H9 (cell line): ENCODE results near the gene RPL26. TPM values are rescaled to one million over a fixed set of nuclear protein-coding genes. Genes with fewer than 3 reads are reported as not detected.

Source experiments
- DNase-seq: peaks from one replicate; pipeline ENCODE4 v3.0.0-alpha.2; 2017
- H2AFZ ChIP-seq: one replicate; pipeline ENCODE4 v1.6.1; 2013; ENCODE audit warnings: mild to moderate bottlenecking, low read length, control low read depth, moderate library complexity
- H2AK5ac ChIP-seq: 2 replicates; pipeline ENCODE4 v1.6.1; 2013; ENCODE audit warnings: low read length, control low read depth, mixed read lengths; ENCODE audit not compliant: insufficient read length
- H2BK120ac ChIP-seq: one replicate; pipeline ENCODE4 v1.6.1; 2013; ENCODE audit warnings: low read depth, mild to moderate bottlenecking, low read length, control low read depth, inconsistent platforms; ENCODE audit not compliant: poor library complexity, severe bottlenecking
- H2BK12ac ChIP-seq: 2 replicates; pipeline ENCODE4 v1.6.1; 2013; ENCODE audit warnings: low read length, control low read depth, mixed read lengths, low read depth; ENCODE audit not compliant: insufficient read length
- H2BK15ac ChIP-seq: 2 replicates; pipeline ENCODE4 v1.6.1; 2013; ENCODE audit warnings: low read depth, low read length, control low read depth
- H2BK20ac ChIP-seq: one replicate; pipeline ENCODE4 v1.6.1; 2013; ENCODE audit warnings: low read depth, mild to moderate bottlenecking, low read length, control low read depth, inconsistent platforms; ENCODE audit not compliant: poor library complexity, severe bottlenecking
- H2BK5ac ChIP-seq: 2 replicates; pipeline ENCODE4 v1.6.1; 2013; ENCODE audit warnings: low read length, control low read depth, mixed read lengths; ENCODE audit not compliant: insufficient read length
- H3K14ac ChIP-seq: 2 replicates; pipeline ENCODE4 v1.6.1; 2013; ENCODE audit warnings: low read length, control low read depth; ENCODE audit not compliant: insufficient read depth
- H3K18ac ChIP-seq: 2 replicates; pipeline ENCODE4 v1.6.1; 2013; ENCODE audit warnings: low read depth, mild to moderate bottlenecking, mixed read lengths, low read length, control low read depth; ENCODE audit not compliant: insufficient read length
- H3K23ac ChIP-seq: 2 replicates; pipeline ENCODE4 v1.6.1; 2013; ENCODE audit warnings: low read length, control low read depth, mixed read lengths, low read depth; ENCODE audit not compliant: insufficient read length
- H3K23me2 ChIP-seq: 2 replicates; pipeline ENCODE4 v1.6.1; 2013; ENCODE audit warnings: low read depth, mild to moderate bottlenecking, mixed read lengths, low read length, control low read depth; ENCODE audit not compliant: insufficient read length, poor library complexity, severe bottlenecking
- H3K27ac ChIP-seq: 2 replicates; pipeline ENCODE4 v1.5.1; 2013; ENCODE audit warnings: low read length, control low read depth, mixed read lengths, low read depth; ENCODE audit not compliant: insufficient read length
- H3K27me3 ChIP-seq: 2 replicates; pipeline ENCODE4 v1.6.1; 2013; ENCODE audit warnings: low read length, control low read depth, inconsistent platforms; ENCODE audit not compliant: insufficient read depth
- H3K4ac ChIP-seq: 2 replicates; pipeline ENCODE4 v1.6.1; 2013; ENCODE audit warnings: low read depth, mild to moderate bottlenecking, control low read depth, inconsistent platforms, low read length, moderate library complexity
- H3K4me1 ChIP-seq: 2 replicates; pipeline ENCODE4 v1.6.1; 2013; ENCODE audit warnings: low read length, control low read depth, inconsistent platforms; ENCODE audit not compliant: insufficient read depth
- H3K4me2 ChIP-seq: 2 replicates; pipeline ENCODE4 v1.6.1; 2013; ENCODE audit warnings: low read length, control low read depth, mixed read lengths; ENCODE audit not compliant: insufficient read length, insufficient read depth
- H3K56ac ChIP-seq: 2 replicates; pipeline ENCODE4 v1.6.1; 2013; ENCODE audit warnings: low read depth, mild to moderate bottlenecking, mixed read lengths, low read length, control low read depth; ENCODE audit not compliant: insufficient read length
- H3K79me1 ChIP-seq: 2 replicates; pipeline ENCODE4 v1.6.1; 2013; ENCODE audit warnings: low read depth, mild to moderate bottlenecking, moderate library complexity, low read length, control low read depth, inconsistent platforms; ENCODE audit not compliant: insufficient read depth, poor library complexity, severe bottlenecking
- H3K79me2 ChIP-seq: 2 replicates; pipeline ENCODE4 v1.6.1; 2013; ENCODE audit warnings: low read length, control low read depth, inconsistent platforms; ENCODE audit not compliant: insufficient read depth
- H3K9ac ChIP-seq: 2 replicates; pipeline ENCODE4 v1.6.1; 2013; ENCODE audit warnings: low read length, control low read depth, mixed read lengths; ENCODE audit not compliant: insufficient read length; ENCODE audit errors: extremely low read depth
- H3K9me3 ChIP-seq: one replicate; pipeline ENCODE4 v1.6.1; 2013; ENCODE audit warnings: low read depth, low read length, inconsistent platforms; ENCODE audit not compliant: control insufficient read depth
- H3T11ph ChIP-seq: one replicate; pipeline ENCODE4 v1.6.1; 2013; ENCODE audit warnings: mild to moderate bottlenecking, low read length, control low read depth, inconsistent platforms
- H4K20me1 ChIP-seq: one replicate; pipeline ENCODE4 v1.6.1; 2013; ENCODE audit not compliant: control insufficient read depth, insufficient read length, insufficient read depth
- H4K5ac ChIP-seq: 2 replicates; pipeline ENCODE4 v1.6.1; 2013; ENCODE audit warnings: low read depth, mild to moderate bottlenecking, mixed read lengths, low read length, control low read depth; ENCODE audit not compliant: insufficient read length
- H4K8ac ChIP-seq: replicated peaks from 2 replicates; pipeline ENCODE4 v1.6.1; 2013; ENCODE audit warnings: low read length, control low read depth, mixed read lengths, low read depth; ENCODE audit not compliant: insufficient read length
- H4K91ac ChIP-seq: 2 replicates; pipeline ENCODE4 v1.6.1; 2013; ENCODE audit warnings: low read depth, mild to moderate bottlenecking, moderate library complexity, mixed read lengths, low read length, control low read depth; ENCODE audit not compliant: insufficient read length
- H3K27ac Mint-ChIP-seq, 3 experiments: 2 replicates in 2 of 3; 3 replicates in 1 of 3; pipeline ENCODE4 v1.8.0; 2020 to 2021; ENCODE audit warnings: mixed read lengths in 3 of 3, mild to moderate bottlenecking in 1 of 3, moderate library complexity in 1 of 3
- H3K27me3 Mint-ChIP-seq: 2 replicates; pipeline ENCODE4 v1.8.0; 2021; ENCODE audit warnings: low read depth, mild to moderate bottlenecking, moderate library complexity, mixed read lengths
- H3K36me3 Mint-ChIP-seq, 3 experiments: 2 replicates in 2 of 3; 3 replicates in 1 of 3; pipeline ENCODE4 v1.8.0; 2020 to 2021; ENCODE audit warnings: low read depth in 3 of 3, mixed read lengths in 3 of 3; ENCODE audit not compliant: insufficient read depth in 1 of 3
- H3K4me1 Mint-ChIP-seq, 2 experiments: 2 replicates each; pipeline ENCODE4 v1.8.0; 2020; ENCODE audit warnings: mixed read lengths in 2 of 2
- H3K4me3 Mint-ChIP-seq, 2 experiments: 2 replicates in 1 of 2; 3 replicates in 1 of 2; pipeline ENCODE4 v1.8.0; 2020 to 2021; ENCODE audit warnings: mild to moderate bottlenecking in 2 of 2, mixed read lengths in 2 of 2, moderate library complexity in 1 of 2
- H3K9me3 Mint-ChIP-seq, 2 experiments: 2 replicates in 1 of 2; 3 replicates in 1 of 2; pipeline ENCODE4 v1.8.0; 2020; ENCODE audit warnings: mild to moderate bottlenecking in 2 of 2, mixed read lengths in 2 of 2, moderate library complexity in 1 of 2
- CTCF ChIP-seq: fragments of 200-600 bp; sonication (generic); conservative IDR thresholded peaks from 3 replicates; pipeline ENCODE4 v1.8.0; 2021; ENCODE audit warnings: antibody characterized with exemption, mild to moderate bottlenecking
- WGBS: extraction: QIAGEN DNeasy Blood & Tissue Kit; methylation state at CpG from one replicate; pipeline ENCODE4 v1.1.7; 2013; ENCODE audit warnings: missing lambda C conversion rate, low lambda C conversion rate, mixed read lengths; ENCODE audit not compliant: insufficient read length; ENCODE audit errors: extremely low coverage; 5-methylcytosine and 5-hydroxymethylcytosine counted together
- total RNA-seq: library from RNA; stranded (reverse); gene quantifications from 2 replicates; pipeline ENCODE4 v1.2.1, GENCODE V29; 2021

Gene RPL26
- total RNA-seq, 1 experiment from 2014 or later, result 2,434 TPM

- no peak overlapping the region for H3T11ph ChIP-seq
- Mint-ChIP-seq H3K4me3 (peak overlapping the region in 1 of 2 experiments; percentile 53; a peak in 1 of 5 replicates), H3K27ac (peak overlapping the region; percentile 14 to 92 (median 91); a peak in 6 of 7 replicates), H3K9me3 (no peaks in the 10 kb centered on the region), H3K36me3 (no peaks in the 10 kb centered on the region; a peak in 1 of 7 replicates), H3K4me1 (peaks cover 19 to 24% of the 10 kb centered on the region in 2 experiments), H3K27me3 (peaks cover 2% of the 10 kb centered on the region; the same call in 1 of the 2 replicates)
- H4K91ac ChIP-seq, result no peak overlapping the region
- H2AK5ac ChIP-seq, result no peak overlapping the region
- no peaks in the 10 kb centered on the region for H3K79me1 ChIP-seq
- H2BK120ac ChIP-seq, result no peak overlapping the region
- DNase-seq, result no peak
- no peak overlapping the region for H3K14ac ChIP-seq
- H3K79me2 ChIP-seq, result no peaks in the 10 kb centered on the region
- peak overlapping the region; percentile 11 for H3K18ac ChIP-seq
- H3K27ac ChIP-seq, result no peak overlapping the region
- no peak overlapping the region for H2BK20ac ChIP-seq
- no peak overlapping the region for H2BK12ac ChIP-seq
- H2BK15ac ChIP-seq, result no peak overlapping the region
- TF ChIP-seq CTCF, result no peak
- H3K56ac ChIP-seq, result no peak overlapping the region
- H3K4me2 ChIP-seq, result no peak overlapping the region
- H4K8ac ChIP-seq, result no peak overlapping the region
- no peaks in the 10 kb centered on the region for H4K20me1 ChIP-seq
- no peaks in the 10 kb centered on the region for H3K27me3 ChIP-seq
- H3K4me1 ChIP-seq, result no peaks in the 10 kb centered on the region; the same call in 1 of the 2 replicates
- H3K23me2 ChIP-seq, result no peaks in the 10 kb centered on the region
- no CpG with 5 or more reads among the region's 11 CpGs for WGBS
- no peak overlapping the region for H3K4ac ChIP-seq
- no peak overlapping the region for H2BK5ac ChIP-seq
- H3K9ac ChIP-seq, result no peak overlapping the region
- no peaks in the 10 kb centered on the region for H3K9me3 ChIP-seq
- H4K5ac ChIP-seq, result no peak overlapping the region
- no peak overlapping the region for H3K23ac ChIP-seq
- H2AFZ ChIP-seq, result peak overlapping the region; percentile 25
Observed at GRCh38 chr17:8337802-8338752, 44.9 kb downstream of the RPL26 start.
